C4-2B (cell line): ENCODE measurements around the gene TCP11L1.

Source experiments
- ZFX ChIP-seq: fragments of 450-650 bp; IDR thresholded peaks from 2 replicates; pipeline ENCODE4 v1.6.1; 2017
- TF ChIP-seq, protein P1 (sequence below): fragments of 450-650 bp; conservative IDR thresholded peaks from 2 replicates; pipeline ENCODE4 v1.5.1; 2017; ENCODE audit warnings: mild to moderate bottlenecking

DNA sequence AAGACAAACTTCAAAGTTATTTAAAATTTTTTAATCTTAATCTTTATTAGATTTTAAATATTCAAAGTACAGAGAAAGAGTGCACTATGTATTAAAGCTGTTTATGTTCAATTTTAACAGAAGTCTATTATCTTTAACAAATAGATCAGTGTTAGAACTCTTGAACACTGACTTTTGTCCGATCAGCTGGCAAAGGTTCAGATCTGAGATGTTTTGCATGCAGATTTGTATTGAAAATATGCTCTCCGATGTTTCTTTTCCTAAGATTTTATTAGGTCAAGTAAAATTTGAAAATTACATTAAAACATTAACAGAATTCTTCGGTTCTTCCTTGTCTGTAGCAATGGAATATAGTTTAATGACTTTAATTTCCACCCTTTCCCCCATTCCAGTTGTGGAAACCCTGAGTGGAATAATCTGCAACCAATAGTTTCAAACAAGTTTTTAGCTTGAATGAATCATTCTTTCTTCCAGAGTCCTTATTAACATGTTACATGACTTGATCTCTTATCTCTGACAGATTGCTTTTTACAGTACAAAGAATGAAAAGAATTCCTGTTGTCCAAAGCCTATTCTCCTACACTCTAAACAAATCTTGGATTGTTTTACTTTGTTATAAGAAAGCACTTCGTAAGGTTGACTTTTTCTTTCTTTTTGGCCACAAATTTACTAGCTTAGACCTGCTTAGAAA is 11.4 kb upstream of the TCP11L1 start:
- TF ChIP-seq, protein P1, sequence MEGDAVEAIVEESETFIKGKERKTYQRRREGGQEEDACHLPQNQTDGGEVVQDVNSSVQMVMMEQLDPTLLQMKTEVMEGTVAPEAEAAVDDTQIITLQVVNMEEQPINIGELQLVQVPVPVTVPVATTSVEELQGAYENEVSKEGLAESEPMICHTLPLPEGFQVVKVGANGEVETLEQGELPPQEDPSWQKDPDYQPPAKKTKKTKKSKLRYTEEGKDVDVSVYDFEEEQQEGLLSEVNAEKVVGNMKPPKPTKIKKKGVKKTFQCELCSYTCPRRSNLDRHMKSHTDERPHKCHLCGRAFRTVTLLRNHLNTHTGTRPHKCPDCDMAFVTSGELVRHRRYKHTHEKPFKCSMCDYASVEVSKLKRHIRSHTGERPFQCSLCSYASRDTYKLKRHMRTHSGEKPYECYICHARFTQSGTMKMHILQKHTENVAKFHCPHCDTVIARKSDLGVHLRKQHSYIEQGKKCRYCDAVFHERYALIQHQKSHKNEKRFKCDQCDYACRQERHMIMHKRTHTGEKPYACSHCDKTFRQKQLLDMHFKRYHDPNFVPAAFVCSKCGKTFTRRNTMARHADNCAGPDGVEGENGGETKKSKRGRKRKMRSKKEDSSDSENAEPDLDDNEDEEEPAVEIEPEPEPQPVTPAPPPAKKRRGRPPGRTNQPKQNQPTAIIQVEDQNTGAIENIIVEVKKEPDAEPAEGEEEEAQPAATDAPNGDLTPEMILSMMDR, result no peak
- no peak for TF ChIP-seq ZFX
